GM19452 (cell line): ENCODE measurements around the gene WDR33.
"Not testable (repeated sequence)": the region's sequence is repeated elsewhere in the genome, so short reads cannot be mapped to it uniquely, and the experiment has no call there.

Experiments
- ATAC-seq: cut with Tn5 transposase; IDR thresholded peaks from one replicate; pipeline ENCODE4 v1.9.1; 2021; ENCODE audit not compliant: unreplicated experiment

Gene WDR33

DNA sequence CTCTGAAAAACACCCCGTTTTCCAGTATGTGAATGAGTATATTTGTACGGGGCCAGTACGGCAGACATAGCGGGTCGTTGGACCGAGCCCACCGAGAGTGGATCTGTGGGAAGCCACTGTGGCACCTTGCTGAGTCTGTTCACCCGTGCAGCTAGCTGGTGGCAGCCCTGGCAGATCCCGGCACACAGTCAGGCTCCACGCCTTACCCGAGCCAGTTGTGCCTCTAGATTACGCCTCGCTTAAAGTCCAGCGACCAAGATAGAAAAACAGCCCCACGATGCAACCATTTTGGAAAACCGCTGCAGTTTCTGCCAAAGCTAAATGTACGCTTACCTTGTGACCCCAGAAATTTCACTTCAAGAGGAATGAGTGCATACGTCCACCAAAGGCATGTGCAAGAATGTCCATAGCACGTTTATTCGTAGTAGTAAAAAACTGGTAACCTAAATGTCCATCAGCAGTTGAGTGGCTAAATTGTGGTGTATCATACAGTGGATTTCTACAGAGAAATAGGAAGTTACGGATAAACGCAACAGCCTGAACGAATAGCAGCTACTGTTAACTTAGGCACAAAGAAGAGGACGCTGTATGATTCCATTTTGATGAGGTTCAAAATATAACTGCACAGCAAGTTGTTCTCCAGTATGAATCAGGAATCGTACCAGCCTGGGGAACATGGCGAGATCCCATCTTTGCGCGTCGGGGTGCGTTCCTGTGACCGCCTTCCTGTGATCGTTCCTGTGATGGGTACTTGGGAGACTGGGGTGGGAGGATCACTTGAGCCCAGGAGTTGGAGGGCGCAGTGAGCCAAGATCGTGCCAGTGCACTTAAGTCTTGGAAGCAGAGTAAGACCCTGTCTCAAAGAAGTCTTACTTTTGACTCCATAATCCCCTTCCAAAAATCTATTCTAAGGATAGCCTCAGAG, 688 bp upstream of the WDR33 start:
- no peak for ATAC-seq

DNA sequence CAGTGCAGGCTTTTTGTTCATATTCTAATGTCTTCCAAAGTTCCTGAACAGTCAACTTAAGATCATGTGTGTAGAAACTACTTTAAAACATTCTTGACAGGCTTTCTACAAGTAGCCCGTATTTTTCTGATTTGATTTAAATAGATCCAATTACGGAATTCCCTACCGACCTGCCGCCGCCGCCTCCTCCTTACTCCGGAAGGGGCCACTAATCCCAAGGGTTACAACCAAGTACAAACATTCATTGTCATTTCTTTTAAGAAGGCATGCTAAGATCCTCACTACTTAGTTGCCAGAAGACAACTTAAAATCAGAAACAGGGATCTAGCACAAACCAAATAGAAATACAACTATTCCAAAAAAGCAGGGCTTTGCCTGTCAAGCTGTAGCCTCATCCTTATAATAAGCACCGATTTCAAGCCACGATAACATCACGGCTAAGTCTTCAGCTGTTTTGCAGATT, 784 bp downstream of the WDR33 start:
- ATAC-seq, result no peak

DNA sequence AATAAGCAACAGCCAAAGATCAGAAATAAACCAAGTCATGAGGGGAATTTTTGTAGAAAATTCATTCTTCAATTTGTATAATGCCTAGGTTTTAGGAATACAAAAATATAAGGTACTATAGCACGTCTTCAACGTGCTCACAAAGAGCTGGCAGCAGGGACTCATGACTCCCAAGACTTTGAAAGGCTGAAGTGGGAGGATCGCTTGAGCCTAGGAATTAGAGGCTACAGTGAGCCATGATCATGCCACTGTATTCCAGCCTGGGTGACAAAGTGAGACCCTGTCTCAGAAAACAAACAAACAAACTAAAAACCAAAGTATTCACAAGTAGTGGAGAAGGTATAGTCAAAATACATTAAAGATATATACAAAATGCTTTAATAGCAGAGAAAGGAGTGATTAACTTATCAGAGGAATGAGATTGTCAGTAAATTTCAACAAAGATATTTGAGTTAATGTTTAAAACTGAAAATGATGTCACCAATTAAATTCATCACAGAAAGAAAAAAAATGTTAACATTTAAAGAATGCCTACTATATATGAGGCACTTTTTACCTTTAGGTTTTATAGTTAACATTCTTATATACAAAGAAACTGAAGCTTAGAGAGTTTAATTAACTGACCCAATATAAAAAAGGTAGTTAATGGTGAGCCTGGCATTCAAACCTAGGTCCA, 3.2 kb downstream of the WDR33 start:
- ATAC-seq, result no peak

DNA sequence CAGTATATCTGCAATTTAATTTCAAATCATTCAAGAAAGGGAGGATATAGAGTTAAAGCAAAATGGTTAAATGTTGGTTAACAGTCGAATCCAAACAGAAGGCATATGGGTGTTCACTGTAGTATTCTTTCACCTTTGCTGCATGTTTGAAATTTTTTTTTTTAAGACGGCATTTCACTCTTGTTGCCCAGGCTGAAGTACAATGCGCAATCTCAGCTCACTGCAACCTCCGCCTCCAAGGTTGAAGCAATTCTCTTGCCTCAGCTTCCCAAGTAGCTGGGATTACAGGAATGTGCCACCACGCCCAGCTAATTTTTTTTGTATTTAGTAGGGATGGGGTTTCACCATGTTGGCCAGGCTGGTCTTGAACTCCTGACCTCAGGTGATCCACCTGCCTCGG, 4.1 kb downstream of the WDR33 start:
- ATAC-seq, result not testable (repeated sequence)

DNA sequence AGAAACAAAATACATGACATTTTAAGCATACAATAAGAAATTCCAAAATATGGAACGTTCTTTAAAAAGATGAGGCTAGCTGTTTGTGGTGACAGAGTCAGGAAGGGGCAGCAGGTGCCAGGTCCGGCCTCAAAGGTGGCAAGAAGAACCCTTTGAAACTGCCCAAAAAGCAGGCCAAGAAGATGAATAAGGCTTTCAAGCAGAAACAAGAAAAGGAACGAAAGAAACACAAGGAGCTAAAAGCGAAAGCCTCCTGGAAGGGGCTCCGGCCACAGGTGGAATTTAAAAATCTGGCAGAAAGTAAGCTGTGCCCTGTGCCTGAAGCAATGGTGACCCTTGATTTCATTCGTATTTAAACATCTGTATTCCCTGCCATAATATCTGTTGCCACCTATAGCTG, 5.5 kb downstream of the WDR33 start:
- no peak for ATAC-seq

DNA sequence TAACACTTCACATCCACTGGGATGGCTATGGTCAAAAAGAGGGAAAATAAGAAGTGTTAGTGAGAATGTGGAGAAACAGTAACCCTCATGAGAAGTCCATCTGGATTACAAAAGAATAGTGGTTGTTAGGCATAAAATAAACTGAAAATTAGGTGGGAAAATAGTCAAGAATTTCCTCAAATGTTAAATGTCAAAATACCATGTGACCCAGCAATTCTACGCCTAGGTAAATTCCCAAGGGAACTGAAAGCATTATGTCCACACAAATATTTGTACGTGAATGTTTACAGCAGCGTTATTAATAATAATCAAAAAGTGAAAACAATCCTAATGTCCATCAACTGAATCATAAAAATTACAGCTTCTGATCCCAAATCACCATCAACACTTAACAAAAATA, 11.0 kb downstream of the WDR33 start:
- no peak for ATAC-seq

DNA sequence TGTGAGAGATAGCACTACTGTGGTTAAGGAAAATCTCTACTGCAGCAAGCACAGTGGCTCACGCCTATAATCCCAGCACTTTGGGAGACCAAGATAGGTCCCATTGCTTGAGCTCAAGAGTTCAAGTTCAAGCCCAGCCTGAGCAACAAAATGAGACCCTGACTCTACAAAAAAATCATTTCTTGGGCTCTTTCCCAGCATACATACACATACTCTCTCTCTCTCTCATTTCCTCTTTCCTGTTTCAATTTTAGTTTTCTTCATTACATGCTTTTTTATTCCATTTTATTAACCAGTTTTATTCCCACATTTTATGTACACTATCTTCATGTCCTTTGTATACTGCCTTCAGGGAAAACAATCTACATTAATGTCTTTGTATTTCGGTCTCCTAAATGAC, 14.6 kb downstream of the WDR33 start:
- ATAC-seq, result no peak

DNA sequence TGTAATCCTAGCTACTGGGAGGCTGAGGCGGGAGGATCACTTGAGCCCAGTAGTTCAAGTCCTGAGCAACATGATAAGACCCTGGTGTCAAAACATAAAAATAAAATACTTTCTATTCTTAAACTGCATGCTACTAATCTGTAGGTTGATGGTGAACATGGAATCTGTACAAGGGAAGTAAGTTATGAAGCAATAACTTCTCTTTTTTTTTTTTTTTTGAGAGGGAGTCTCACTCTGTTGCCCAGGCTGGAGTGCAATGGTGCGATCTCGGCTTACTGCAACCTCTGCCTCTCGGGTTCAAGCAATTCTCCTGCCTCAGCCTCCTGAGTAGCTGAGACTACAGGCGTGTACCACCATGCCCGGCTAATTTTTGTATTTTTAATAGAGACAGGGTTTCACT, 16.1 kb downstream of the WDR33 start:
- ATAC-seq, result not testable (repeated sequence)

DNA sequence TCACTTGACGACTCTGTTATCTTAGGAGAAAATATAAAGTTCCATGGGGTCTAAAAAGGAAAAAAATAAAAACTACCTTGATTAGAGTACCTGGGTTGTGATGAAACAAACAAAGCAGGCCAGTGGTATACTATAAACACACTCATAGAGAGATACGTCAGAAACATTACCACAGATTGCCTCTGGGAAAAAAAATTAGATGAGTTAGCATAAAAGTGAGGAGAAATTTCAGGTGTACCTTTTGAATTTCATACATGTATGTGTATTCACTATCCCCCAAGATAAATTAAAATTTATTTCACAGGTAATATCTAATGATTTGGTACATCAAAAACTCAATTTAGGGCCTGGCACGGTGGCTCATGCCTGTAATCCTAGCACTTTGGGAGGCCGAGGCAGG, 18.2 kb downstream of the WDR33 start:
- ATAC-seq, result no peak

DNA sequence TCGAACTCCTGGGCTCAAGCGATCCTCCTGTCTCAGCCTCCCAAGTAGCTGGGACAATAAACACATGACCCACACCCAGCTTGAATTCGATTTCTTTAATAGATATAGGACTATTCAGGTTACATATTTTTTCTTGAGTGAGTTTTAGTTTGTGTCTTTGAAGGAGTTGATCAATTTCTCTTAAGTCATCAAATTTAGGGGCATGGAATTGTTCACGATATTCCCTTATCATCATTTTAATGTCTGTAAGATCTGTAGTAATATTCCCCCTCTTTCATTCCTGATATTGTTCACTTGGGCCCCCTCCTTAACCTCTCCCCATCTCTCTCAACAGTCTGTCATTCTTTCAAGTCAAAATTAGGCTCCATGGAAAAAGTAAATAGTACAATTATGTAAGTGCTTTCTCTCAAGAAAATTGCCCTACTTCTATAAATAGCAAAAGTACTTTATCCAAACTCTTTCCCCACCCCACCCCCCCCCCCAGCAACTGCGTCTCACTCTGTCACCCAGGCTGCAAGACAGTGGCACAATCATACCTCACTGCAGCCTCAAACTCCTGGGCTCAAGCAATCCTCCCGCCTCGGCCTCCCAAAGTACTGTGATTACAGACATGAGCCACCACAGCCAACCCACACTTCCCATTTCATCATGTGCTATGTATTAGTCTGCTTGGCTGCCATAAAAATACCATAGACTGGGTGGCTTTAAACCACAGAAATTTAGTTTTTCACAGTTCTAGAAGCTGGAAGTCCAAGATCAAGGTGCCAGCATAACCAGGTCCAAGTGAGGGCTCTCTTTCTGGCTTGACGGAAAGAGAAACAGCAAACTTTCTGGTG, 20.1 kb downstream of the WDR33 start:
- ATAC-seq, result no peak

DNA sequence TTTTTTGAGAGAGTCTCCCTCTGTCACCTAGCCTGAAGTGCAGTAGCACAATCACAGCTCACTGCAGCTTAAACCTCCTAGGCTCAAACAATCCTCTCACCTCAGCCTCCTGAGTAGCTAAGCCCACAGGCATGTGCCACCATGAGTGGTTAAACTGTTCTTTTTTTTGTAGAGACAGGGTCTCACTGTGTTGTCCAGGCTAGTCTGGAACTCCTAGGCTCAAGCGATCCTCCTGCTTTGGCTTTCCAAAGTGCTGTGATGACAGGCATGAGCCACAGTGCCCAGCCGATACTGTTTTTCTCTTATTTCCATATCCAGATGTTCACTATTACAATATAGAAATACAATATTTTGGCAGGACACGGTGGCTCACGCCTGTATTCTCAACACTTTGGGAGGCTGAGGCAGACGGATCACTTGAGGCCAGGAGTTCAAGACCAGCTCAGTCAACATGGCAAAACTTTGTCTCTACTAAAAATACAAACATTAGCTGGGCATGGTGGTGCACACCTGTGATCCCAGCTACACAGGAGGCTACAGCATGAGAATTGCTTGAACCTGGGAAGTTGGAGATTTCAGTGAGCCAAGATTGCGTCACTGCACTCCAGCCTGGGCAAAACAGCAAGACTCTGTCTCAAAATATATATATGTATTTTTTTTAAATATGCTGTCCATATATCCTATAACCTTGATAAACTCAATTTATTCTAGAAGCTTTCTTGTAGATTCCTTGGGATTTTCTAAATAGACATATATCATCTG, 24.7 kb downstream of the WDR33 start:
- no peak for ATAC-seq

DNA sequence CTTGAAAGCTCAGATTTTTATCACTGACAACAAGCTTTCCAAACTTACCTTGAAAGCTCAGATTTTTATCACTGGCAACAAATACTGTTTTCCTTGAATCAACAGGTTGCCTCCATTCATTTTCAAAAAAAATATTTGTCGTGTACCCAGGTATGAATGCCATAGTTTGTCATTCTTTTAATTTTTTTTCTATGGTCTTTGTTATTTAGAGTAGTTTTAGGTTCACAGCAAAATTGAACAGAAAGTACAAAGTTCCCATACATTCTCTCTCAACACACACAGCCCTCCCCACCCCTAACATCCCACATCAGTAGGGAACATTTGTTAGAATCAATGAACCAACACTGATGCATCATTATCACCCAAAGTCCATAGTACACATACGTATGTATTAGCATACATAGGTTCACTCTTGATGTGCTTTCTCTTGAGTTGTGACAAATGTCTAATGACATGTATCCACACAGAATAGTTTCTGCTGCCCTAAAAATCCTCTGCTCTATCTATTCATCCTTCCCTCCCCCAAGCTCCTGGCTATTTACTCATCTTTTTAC, 25.9 kb downstream of the WDR33 start:
- no peak for ATAC-seq

DNA sequence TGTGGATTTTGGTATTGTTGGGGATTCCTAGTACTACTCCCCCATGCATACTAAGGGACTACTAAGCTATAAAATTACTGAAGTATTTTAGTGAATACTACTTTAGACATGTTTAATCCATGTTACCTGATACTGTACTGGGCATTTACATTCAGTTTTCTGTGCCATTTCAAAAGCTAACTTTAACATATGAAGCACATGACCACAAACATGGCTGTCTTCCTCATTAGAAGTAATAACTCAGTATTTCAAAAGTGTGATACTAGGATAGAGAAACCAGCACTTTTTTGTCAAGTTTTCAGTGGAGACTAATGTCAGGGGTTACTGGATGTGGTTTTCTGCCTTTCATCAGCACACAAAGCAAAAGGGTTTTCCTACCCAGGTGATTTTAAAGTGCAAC, 27.9 kb downstream of the WDR33 start:
- no peak for ATAC-seq

DNA sequence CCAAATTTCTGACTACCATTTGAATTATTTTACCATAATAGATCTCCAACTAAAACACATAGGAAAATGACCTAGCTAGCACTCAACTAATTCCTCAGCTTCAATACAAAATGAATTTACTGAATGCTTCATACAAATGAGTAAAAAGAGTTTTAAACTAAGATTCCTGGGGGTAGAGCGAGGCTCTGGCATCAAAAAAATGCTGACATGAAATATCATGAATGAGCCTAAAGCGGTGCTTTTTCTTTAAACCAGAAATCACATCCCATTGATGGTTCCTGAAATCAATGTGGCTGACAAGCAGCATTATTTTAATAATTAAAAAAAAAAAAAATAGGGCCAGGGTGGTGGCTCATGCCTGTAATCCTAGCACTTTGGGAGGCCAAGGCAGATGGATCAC, 32.1 kb downstream of the WDR33 start:
- no peak for ATAC-seq

DNA sequence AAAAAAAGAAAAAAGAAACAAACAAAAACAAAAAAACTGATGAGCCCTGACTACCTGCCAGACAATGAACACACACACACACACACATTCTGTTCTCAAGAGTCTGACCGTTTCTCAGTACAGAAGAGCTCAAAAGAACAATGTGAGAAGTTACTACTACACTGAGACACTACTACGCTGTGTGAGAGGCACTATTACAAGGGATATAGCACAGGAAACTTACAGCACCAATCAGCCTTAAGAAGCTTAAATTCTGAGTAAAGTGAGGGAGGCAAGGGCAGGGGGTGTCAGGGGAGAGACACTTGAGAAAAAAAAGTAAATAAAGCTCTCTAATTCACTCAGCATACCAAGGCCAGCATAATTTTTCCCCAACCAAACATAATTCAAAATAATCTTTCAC, 32.5 kb downstream of the WDR33 start:
- no peak for ATAC-seq

DNA sequence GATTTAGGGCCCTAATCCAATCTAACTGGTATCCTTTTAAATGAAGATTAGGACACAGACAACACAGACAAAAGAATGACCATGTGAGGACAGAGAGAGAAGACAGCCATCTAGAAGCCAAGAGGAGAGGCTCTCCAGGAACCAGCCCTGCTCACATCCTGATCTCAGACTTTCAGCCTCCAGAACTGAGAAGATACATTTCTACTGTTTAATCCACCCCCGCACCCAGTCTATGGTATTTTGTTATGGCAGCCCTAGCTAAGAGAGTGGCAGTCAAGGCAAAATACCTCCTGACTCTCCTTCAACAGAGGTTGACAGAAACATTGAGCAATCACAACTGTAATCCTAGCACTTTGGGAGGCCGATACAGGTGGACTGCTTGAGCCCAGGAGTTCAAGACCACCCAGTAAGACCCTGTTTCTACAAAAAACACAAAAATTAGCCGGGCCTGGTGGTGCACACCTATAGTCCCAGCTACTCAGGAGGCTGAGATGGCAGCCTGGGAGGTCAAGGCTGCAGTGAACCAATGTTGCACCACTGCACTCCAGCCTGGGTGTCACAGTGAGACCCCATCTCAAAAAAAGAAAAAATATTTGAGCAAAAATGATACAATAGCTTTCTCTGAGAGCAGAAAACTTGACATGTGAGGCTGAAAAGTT, 34.7 kb downstream of the WDR33 start:
- no peak for ATAC-seq

DNA sequence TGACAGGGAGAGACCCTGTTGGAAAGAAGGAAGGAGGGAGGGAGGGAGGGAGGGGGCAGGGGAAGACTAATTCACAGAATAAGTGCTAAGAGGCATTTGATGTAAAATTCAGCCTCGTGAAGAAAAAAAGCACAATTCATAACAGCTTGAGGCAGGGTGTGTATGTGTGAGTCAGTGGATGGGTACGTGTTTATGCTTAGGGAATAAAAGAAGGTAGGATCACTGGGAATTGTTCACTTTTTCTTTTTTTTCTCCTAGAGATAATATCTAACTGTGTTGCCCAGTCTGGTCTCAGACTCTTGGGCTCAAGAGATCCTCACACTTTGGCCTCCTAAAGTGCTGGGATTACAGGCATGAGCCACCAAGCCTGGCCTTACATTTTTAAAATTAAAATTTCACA, 39.2 kb downstream of the WDR33 start:
- ATAC-seq, result no peak

DNA sequence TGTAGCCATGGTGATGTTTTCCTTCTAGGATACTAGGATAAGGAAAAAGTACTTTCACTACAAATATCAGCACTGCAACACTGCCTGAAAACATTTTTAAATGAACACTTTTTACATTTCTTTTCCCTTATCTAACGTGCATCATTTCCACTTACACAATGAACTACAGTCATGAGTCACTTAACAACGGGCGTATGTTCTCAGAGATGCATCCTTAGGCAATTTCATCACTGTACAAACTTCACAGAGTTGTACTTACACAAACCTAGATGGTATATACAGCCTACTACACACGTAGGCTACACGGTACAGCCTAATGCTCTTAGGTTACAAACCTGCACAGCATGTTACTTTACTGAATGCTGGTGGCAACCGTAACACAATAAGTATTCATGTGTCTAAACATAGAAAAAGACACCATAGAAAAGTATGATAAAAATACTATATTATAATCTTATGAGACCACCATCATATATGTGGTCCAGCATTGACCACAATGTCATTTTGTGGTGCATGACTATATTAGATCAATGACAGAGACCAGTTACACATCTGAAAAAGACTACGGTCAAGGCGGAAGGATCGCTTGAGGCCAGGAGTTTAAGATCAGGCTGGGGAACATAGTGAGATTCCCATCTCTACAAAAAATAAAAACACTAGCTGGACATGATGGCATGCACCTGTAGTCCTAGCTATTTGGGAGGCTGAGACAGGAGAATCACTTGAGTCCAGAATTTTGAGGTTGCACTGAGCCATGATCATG, 39.8 kb downstream of the WDR33 start:
- ATAC-seq, result no peak

DNA sequence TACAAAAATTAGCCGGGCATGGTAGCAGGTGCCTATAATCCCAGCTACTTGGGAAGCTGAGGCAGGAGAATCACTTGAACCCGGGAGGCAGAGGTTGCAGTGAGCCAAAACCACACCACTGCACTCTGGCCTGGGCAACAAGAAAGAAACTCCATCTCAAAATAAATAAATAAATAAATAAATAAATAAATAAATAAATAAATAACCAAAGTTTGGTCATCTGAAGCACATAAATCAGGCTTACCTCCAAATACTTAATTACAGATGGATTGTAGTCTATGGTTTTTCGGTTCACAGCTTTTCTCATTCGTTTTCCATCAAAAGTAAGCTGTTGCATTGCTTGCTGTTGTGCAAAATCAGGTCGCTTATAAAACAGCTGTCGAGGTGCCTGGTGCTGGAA, 40.4 kb downstream of the WDR33 start:
- ATAC-seq, result not testable (repeated sequence)
